Liver (tissue), 9 donors: Measurements from ENCODE around the gene IP6K3. TPM values are rescaled to one million over a fixed set of nuclear protein-coding genes. Genes with fewer than 3 reads are reported as not detected.

Experiments used
- DNase-seq: peaks from one replicate; pipeline ENCODE4 v3.0.0-alpha.2; 2017; ENCODE audit warnings: low spot score
- H3K27ac ChIP-seq, 2 donors: one replicate each; pipeline ENCODE4 v1.7.0; 2013; ENCODE audit warnings: inconsistent platforms in 2 of 2, low read length in 2 of 2, control low read depth in 1 of 2, low read depth in 1 of 2, mild to moderate bottlenecking in 1 of 2
- H3K27me3 ChIP-seq, 4 donors: one replicate each; pipeline versions ENCODE4 v1.6.1 to v1.7.0; 2013; ENCODE audit warnings: low read length in 3 of 4, inconsistent platforms in 1 of 4, mild to moderate bottlenecking in 1 of 4, moderate library complexity in 1 of 4; ENCODE audit not compliant: control insufficient read depth in 4 of 4, insufficient read depth in 4 of 4
- H3K36me3 ChIP-seq, 4 donors: one replicate each; pipeline versions ENCODE4 v1.6.1 to v1.7.0; 2013; ENCODE audit warnings: low read length in 3 of 4, mild to moderate bottlenecking in 3 of 4, low read depth in 1 of 4, moderate library complexity in 1 of 4; ENCODE audit not compliant: control insufficient read depth in 4 of 4, insufficient read depth in 3 of 4
- H3K4me1 ChIP-seq, 4 donors: one replicate each; pipeline versions ENCODE4 v1.6.1 to v1.7.0; 2013; ENCODE audit warnings: low read length in 3 of 4, mild to moderate bottlenecking in 3 of 4, moderate library complexity in 1 of 4; ENCODE audit not compliant: control insufficient read depth in 4 of 4, insufficient read depth in 4 of 4
- H3K4me3 ChIP-seq, 3 donors: one replicate each; pipeline versions ENCODE4 v1.6.1 to v1.7.0; 2013; ENCODE audit warnings: low read length in 3 of 3, control low read depth in 1 of 3, low read depth in 1 of 3, mild to moderate bottlenecking in 1 of 3
- H3K9ac ChIP-seq, 2 donors: one replicate each; pipeline ENCODE4 v1.7.0; 2013; ENCODE audit warnings: low read length in 2 of 2, mild to moderate bottlenecking in 2 of 2, moderate library complexity in 2 of 2, control low read depth in 1 of 2, low read depth in 1 of 2
- H3K9me3 ChIP-seq, 4 donors: one replicate each; pipeline versions ENCODE4 v1.6.1 to v1.7.0; 2013; ENCODE audit warnings: low read length in 3 of 4; ENCODE audit not compliant: control insufficient read depth in 4 of 4
- CTCF ChIP-seq: fragments of 150-350 bp; IDR thresholded peaks from 2 replicates; pipeline ENCODE4 v1.5.1; 2017; ENCODE audit warnings: improper control_type of control experiment, low read depth, low read length; ENCODE audit not compliant: missing input control
- EGR1 ChIP-seq, 2 donors: IDR thresholded peaks; 2 replicates each; pipeline ENCODE4 v1.6.1; 2016 to 2018; ENCODE audit warnings: antibody characterized with exemption in 2 of 2, low read depth in 2 of 2
- FOXA2 ChIP-seq: IDR thresholded peaks from 2 replicates; pipeline ENCODE4 v1.6.1; 2016; ENCODE audit warnings: antibody characterized with exemption
- GABPA ChIP-seq, 2 donors: IDR thresholded peaks in 1 of 2; conservative IDR thresholded peaks in 1 of 2; 2 replicates each; pipeline ENCODE4 v1.6.1; 2016; ENCODE audit warnings: antibody characterized with exemption in 2 of 2, mild to moderate bottlenecking in 1 of 2, moderate library complexity in 1 of 2
- MAX ChIP-seq: IDR thresholded peaks from 2 replicates; pipeline ENCODE4 v1.6.1; 2016; ENCODE audit warnings: antibody characterized with exemption
- NR2F2 ChIP-seq: IDR thresholded peaks from 2 replicates; pipeline ENCODE4 v1.6.1; 2016; ENCODE audit warnings: antibody characterized with exemption
- RAD21 ChIP-seq, 2 donors: IDR thresholded peaks; 2 replicates each; pipeline ENCODE4 v1.6.1; 2016; ENCODE audit warnings: antibody characterized with exemption in 2 of 2, mild to moderate bottlenecking in 2 of 2
- REST ChIP-seq: IDR thresholded peaks from 2 replicates; pipeline ENCODE4 v1.6.1; 2016; ENCODE audit warnings: antibody characterized with exemption, mild to moderate bottlenecking
- ZBTB33 ChIP-seq: IDR thresholded peaks from 2 replicates; pipeline ENCODE4 v1.6.1; 2016; ENCODE audit warnings: antibody characterized with exemption
- WGBS: extraction: QIAGEN DNeasy Blood & Tissue Kit; methylation state at CpG from one replicate; pipeline ENCODE4 v1.1.7; 2013; 5-methylcytosine and 5-hydroxymethylcytosine counted together
- polyA plus RNA-seq, 2 donors: library from polyadenylated mRNA; stranded (reverse) in 1 of 2; unstranded in 1 of 2; fragments of 200-250 nt in 1 of 2; fragments of >200 nt in 1 of 2; fragmentation: Nextera tagmentation in 1 of 2; extraction: Ambion mirVana in 1 of 2; gene quantifications; one replicate each; pipeline versions ENCODE4 v1.2.1 to v1.2.3, GENCODE V29; 2013 to 2015
- total RNA-seq, 2 donors: library from RNA; depleted of rRNA; stranded (reverse); fragments of >200 nt; gene quantifications; one replicate each; pipeline ENCODE4 v1.2.3, GENCODE V29; 2014
- donor health status: healthy.
- donor health status: healthy.
- donor health status: healthy.
- donor health status: healthy.
- donor health status: healthy.

The IP6K3 gene
- total and polyA plus RNA-seq, 4 donors, result 1.5 to 12.9 (median 6.7) TPM

- Histone ChIP-seq H3K27me3 (no peaks in the 10 kb centered on the region), H3K9me3 (no peaks in the 10 kb centered on the region), H3K27ac (no peak overlapping the region), H3K4me3 (no peak overlapping the region), H3K36me3 (peaks cover 0 to 10% (median 5%) of the 10 kb centered on the region in 4 donors), H3K4me1 (peaks cover 0 to 4% (median 0%) of the 10 kb centered on the region in 4 donors), H3K9ac (no peak overlapping the region)
- no peak for DNase-seq
- TF ChIP-seq RAD21 (IDR thresholded peaks at IDR 0.05) (peak; percentile 45 to 53), ZBTB33 (no peak), MAX (no peak), FOXA2 (no peak), CTCF (peak; percentile 42), NR2F2 (no peak), REST (no peak), GABPA (IDR thresholded peaks at IDR 0.05 in 1 of 2, conservative IDR thresholded peaks at IDR 0.05 in 1 of 2) (no peak)
- 93% methylated on average over 1 of the region's 1 CpG for WGBS
Observed at GRCh38 chr6:33702345-33702977, 44.2 kb downstream of the IP6K3 start.

- Histone ChIP-seq H3K27me3 (no peaks in the 10 kb centered on the region), H3K27ac (no peak overlapping the region), H3K4me3 (no peak overlapping the region), H3K4me1 (peaks cover 0 to 10% (median 0%) of the 10 kb centered on the region in 4 donors), H3K9ac (no peak overlapping the region), H3K9me3 (no peaks in the 10 kb centered on the region), H3K36me3 (peaks cover 0 to 15% (median 5%) of the 10 kb centered on the region in 4 donors)
- 63% methylated on average over 10 of the region's 10 CpGs for WGBS
- peak; percentile 46 to 72 for TF ChIP-seq RAD21 (IDR thresholded peaks at IDR 0.05)
- TF ChIP-seq CTCF, result peak; percentile 27
- no peak for TF ChIP-seq EGR1 (IDR thresholded peaks at IDR 0.05; ENCODE audit: low read depth in 2 of 2)
- peak; percentile 57 for DNase-seq
Observed at GRCh38 chr6:33700391-33701050, 46.2 kb downstream of the IP6K3 start.
